ENCODE data around the gene NUP210. TPM values are rescaled to one million over a fixed set of nuclear protein-coding genes. Genes with fewer than 3 reads are reported as not detected.
A peak's percentile ranks its signal among the peaks of the same experiment; 100 is the strongest.

Gene NUP210
- total RNA-seq, 1 experiment from 2014 or later, result 40.1 TPM

DNA sequence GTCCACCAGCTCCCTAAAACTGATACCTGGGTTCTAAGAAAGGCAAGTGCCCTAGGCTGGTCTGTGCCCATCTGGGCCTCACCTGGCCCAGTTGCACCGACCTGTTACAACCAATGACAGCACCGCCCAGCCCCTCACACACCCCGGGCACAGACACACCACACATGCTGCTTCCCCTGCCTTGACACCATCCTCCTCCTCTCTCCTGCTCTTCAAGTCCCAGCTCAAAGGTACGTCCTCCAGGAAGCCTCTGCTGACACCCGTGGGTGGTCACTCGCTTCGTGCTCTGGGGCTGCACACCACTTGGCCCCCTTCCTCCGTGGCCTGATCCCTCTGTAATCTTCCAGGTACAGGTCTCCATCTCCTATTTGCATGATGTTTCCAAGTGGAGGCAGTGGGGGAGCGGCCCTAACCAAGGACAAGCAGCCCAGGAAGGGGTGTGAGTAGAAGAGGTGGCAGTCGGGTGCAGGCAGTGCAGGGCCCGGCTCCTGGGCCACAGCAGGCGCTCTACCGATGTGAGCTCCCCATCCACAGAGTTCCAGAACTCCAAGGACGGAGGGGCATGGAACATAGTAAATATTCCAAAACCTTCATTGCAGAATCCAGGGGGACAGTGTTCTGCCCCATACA lies 144.6 kb downstream of the NUP210 start:
- peak; percentile 54 for DNase-seq
- Histone ChIP-seq H3K36me3 (replicated peaks; ENCODE audit: control insufficient read depth, insufficient read depth, low read length) (no peaks in the 10 kb centered on the region), H3K4me3 (ENCODE audit: insufficient read depth, low read depth, low read length) (no peak overlapping the region), H3K27me3 (ENCODE audit: control insufficient read depth, insufficient read depth, low read length) (no peaks in the 10 kb centered on the region)

DNA sequence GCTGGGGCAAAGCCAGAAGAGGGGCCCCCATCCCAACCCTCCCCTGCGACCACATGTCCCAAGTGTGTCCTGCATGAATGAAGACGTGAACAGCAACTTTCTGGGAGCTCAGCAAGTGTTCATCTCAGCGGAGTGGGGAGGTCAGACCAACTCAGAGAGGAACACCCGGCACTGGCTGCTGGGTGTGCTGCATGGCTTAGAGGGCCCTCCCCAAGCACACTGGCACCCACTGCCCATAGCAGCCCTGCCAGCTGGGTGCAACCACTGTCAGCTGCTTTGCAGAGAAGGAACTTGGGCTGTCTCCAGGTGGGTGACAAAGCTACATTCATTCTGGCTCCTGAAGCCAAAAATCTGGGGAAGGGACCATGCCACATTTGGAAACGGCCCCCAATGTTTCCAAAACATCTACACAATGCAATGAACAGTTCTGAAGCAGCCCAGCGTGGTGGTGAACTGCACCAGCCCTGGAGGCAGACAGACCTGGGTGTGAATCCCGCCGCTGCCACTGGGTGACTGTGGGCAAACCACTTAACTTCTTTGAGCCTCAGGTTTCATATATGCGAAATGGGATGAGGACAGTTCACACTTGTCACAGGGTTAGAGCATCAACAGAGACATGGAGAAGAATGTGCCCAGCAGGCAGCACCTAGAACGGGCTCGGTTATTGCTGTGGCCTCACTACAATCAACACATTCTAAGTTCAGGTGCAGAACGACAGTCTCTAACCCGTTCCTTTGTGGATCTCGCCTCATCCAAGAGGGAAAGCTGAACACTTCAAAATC lies 145.4 kb downstream of the NUP210 start:
- Histone ChIP-seq H3K27me3 (ENCODE audit: control insufficient read depth, insufficient read depth, low read length) (no peaks in the 10 kb centered on the region), H3K36me3 (replicated peaks; ENCODE audit: control insufficient read depth, insufficient read depth, low read length) (no peaks in the 10 kb centered on the region), H3K4me3 (ENCODE audit: insufficient read depth, low read depth, low read length) (no peak overlapping the region)
- no peak for DNase-seq

DNA sequence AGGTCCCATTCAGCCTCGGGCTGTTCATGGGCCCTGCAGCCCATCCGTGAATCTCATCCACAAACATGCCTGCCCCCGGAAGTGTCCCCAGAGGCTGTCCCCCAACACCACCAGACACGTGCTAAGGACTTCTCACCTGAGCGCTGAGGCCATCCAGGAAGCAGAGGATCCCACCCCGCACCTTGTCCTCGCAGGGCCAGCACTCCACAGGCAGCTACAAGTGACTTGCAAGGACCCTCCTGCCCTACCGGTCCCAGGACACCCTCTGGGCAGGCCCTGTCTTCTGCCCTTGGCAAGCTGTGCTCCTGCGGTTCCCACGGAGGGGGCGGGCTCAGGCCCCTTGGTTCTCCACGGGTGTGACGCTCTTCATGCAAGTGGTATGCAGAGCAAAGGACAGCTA lies 146.0 kb downstream of the NUP210 start:
- DNase-seq, result peak; percentile 61

GRCh38 chr3:13273604-13274105 lies 146.5 kb downstream of the NUP210 start:
- peak; percentile 48 for DNase-seq
- Histone ChIP-seq H3K36me3 (replicated peaks; ENCODE audit: control insufficient read depth, insufficient read depth, low read length) (no peaks in the 10 kb centered on the region), H3K27me3 (ENCODE audit: control insufficient read depth, insufficient read depth, low read length) (no peaks in the 10 kb centered on the region), H3K4me3 (ENCODE audit: insufficient read depth, low read depth, low read length) (no peak overlapping the region)

More for the DNA sequence above, 146.0 kb downstream of the NUP210 start:
- H3K27me3 ChIP-seq (ENCODE audit: control insufficient read depth, insufficient read depth, low read length), result no peaks in the 10 kb centered on the region
- no peaks in the 10 kb centered on the region for H3K36me3 ChIP-seq (replicated peaks; ENCODE audit: control insufficient read depth, insufficient read depth, low read length)
- no peak overlapping the region for H3K4me3 ChIP-seq (ENCODE audit: insufficient read depth, low read depth, low read length)

DNA sequence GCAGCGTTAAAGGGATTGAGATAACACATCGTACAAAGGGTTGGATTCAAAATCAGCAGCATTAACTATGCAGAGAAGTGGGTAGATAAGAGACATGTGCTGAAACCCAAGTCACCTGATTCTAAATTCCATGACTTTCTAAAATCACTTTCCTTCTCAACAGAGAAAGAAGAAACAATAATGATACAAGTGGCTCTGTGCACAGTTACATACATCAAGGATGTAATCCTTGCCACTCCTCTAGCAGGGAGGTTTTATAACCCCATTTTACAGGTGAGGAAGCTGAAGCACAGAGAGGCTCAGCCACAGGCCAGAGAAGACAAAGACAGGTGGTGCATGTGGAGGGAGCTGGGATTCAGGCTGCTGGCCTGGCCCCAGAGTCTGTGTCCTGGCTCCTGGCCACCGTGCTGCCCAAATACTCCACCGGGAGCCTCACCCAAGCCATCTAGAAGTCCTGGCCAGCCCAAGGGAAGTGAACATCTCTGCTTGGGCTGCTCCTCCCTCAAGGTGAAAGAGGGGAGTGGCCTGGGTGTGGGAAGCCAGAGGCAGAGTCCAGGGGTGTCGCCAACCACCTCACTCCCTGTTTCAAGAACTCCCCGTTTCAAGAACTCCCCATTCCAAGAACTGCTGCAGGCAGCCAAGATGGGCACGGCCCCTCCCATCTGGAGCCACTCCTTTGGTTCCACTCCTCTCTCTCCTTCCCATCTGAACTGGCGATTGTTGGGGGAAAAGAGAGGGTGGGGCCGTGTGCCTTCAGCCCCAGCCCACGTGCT lies 147.1 kb downstream of the NUP210 start:
- no peak overlapping the region for H3K4me3 ChIP-seq (ENCODE audit: insufficient read depth, low read depth, low read length)
- H3K36me3 ChIP-seq (replicated peaks; ENCODE audit: control insufficient read depth, insufficient read depth, low read length), result no peaks in the 10 kb centered on the region
- no peaks in the 10 kb centered on the region for H3K27me3 ChIP-seq (ENCODE audit: control insufficient read depth, insufficient read depth, low read length)
- DNase-seq, result peak; percentile 61

DNA sequence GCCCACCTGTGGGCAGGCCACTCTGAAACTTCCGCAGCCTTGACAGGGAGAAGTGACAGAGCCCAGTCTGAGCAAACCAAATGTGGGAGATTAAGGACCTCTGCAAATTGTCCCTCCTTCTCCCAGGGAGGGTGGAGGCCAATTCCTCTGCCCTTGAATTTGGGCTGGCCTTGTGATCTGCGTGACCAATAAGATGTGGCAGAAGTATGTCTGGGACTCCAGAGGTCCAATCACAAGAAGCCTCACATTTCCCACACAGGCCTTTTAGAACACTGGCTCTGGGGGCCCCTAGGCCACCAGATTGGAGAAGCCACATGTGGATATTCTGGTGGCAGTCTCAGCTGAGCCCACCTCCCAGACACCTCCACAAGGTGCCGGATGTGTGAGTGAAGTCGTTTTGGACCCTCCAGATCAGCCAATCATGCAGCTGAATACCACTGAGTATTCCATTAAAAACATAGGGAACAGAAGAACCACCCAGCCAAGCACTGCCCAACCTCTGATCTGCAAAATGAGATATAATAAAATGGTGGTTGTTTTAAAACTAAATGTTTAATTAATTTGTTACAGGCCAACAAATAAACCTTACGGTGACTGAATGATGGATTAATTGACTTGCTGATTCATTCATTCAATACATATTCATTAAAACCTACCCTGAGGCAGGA lies 150.3 kb downstream of the NUP210 start:
- Histone ChIP-seq H3K4me3 (ENCODE audit: insufficient read depth, low read depth, low read length) (no peak overlapping the region), H3K36me3 (replicated peaks; ENCODE audit: control insufficient read depth, insufficient read depth, low read length) (no peaks in the 10 kb centered on the region), H3K27me3 (ENCODE audit: control insufficient read depth, insufficient read depth, low read length) (no peaks in the 10 kb centered on the region)
- DNase-seq, result no peak

GRCh38 chr3:13268961-13269441 lies 151.1 kb downstream of the NUP210 start:
- Histone ChIP-seq H3K27me3 (ENCODE audit: control insufficient read depth, insufficient read depth, low read length) (no peaks in the 10 kb centered on the region), H3K4me3 (ENCODE audit: insufficient read depth, low read depth, low read length) (no peak overlapping the region), H3K36me3 (replicated peaks; ENCODE audit: control insufficient read depth, insufficient read depth, low read length) (no peaks in the 10 kb centered on the region)
- DNase-seq, result no peak

DNA sequence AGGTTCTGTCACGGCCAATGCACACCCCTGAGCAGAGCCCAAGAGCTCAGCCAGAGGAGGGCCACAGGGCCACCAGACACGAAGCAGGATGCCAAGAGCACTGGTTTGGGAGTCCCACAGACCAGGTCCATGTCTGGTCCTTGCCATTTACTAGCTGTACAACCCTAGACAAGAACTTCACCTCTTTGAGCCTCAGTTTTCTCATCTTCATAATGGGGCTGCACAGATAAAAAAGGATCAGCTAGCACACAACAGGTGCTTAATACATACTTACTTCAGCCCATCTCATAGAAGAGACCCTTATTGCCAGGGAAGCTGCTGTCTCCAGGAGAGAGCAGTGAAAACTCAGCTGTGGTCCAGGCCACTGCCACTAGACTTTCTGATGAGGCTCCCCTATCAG lies 152.0 kb downstream of the NUP210 start:
- DNase-seq, result no peak

DNA sequence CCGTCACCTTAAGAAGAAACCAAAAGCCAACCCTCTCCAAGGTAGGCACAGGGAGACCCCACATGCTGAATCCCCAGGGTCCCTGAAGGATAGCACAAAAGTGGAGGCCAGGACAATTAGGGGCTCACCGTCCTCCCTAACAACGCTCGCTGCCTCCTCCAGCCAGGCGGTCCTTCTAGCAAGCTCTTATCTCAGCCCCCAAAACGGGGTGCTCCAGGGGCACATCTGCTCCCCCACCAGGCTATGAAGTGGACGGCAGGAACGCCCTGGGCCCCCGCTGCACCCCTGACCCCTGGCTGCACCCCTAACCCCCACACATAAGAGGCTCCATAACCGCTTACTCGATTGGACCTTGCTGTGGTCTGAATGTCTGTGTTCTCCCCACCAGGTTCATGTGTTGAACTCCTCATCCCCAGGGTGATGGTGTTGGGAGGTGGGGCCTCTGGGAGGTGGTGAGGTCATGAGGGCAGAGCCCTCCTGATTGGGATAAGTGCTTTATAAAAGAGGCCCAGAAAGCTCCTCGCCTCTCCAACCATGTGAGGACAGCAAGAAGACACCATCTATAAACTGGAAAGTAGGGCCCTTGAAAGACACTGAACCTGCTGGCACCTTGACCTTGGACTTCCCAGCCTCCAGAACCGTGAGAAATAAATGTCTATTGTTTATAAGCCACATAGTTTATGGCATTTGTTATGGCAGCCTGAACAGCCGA lies 153.3 kb downstream of the NUP210 start:
- H3K36me3 ChIP-seq (replicated peaks; ENCODE audit: control insufficient read depth, insufficient read depth, low read length), result no peaks in the 10 kb centered on the region
- DNase-seq, result no peak
- H3K4me3 ChIP-seq (ENCODE audit: insufficient read depth, low read depth, low read length), result no peak overlapping the region
- no peaks in the 10 kb centered on the region for H3K27me3 ChIP-seq (ENCODE audit: control insufficient read depth, insufficient read depth, low read length)

More for the DNA sequence above, 152.0 kb downstream of the NUP210 start:
- Histone ChIP-seq H3K27me3 (ENCODE audit: control insufficient read depth, insufficient read depth, low read length) (no peaks in the 10 kb centered on the region), H3K36me3 (replicated peaks; ENCODE audit: control insufficient read depth, insufficient read depth, low read length) (no peaks in the 10 kb centered on the region), H3K4me3 (ENCODE audit: insufficient read depth, low read depth, low read length) (no peak overlapping the region)

Other genes starting within 250 kb of the NUP210 start
- 11.7 and 14.7 TPM in 2 replicates for gene HDAC11, start 60.0 kb upstream of the NUP210 start, total RNA-seq (2014; rRNA removed; shearing (Covaris generic))
- gene FBLN2, start 128.8 kb upstream of the NUP210 start, total RNA-seq (2014; rRNA removed; shearing (Covaris generic)), result 27.4 and 30.9 TPM in 2 replicates